Measurements from ENCODE around the gene F10.
"Not testable (repeated sequence)": the region's sequence is repeated elsewhere in the genome, so short reads cannot be mapped to it uniquely, and the experiment has no call there.

F10 gene

GRCh38 chr13:113102727-113103126, 19.9 kb upstream of the F10 start:
- no peak for DNase-seq

GRCh38 chr13:113103646-113104045, 19.0 kb upstream of the F10 start:
- no peak for DNase-seq

- no peak for DNase-seq
Observed at GRCh38 chr13:113105032-113105920, 17.3 kb upstream of the F10 start, which contains the start of gene F7. TSS of gene F7 (plus strand) at chr13:113105791. CDS start at chr13:113105842, 51 bp downstream.

- no peak for DNase-seq
Observed at GRCh38 chr13:113105921-113106452, 16.6 kb upstream of the F10 start.

- no peak for DNase-seq
Observed at GRCh38 chr13:113106711-113107351, 15.8 kb upstream of the F10 start.

- DNase-seq = not testable (repeated sequence)
Observed at GRCh38 chr13:113108521-113108920, 14.1 kb upstream of the F10 start.

- no peak for DNase-seq
Observed at GRCh38 chr13:113109151-113110047, 13.2 kb upstream of the F10 start.

- DNase-seq = no peak
Observed at GRCh38 chr13:113110048-113110851, 12.3 kb upstream of the F10 start.

- DNase-seq = no peak
Observed at GRCh38 chr13:113110852-113111315, 11.7 kb upstream of the F10 start.

GRCh38 chr13:113111821-113112220, 10.8 kb upstream of the F10 start:
- DNase-seq = not testable (repeated sequence)

GRCh38 chr13:113112475-113112874, 10.1 kb upstream of the F10 start:
- DNase-seq = not testable (repeated sequence)

- no peak for DNase-seq
Observed at GRCh38 chr13:113112893-113113845, 9.4 kb upstream of the F10 start.

GRCh38 chr13:113113846-113114271, 8.7 kb upstream of the F10 start:
- DNase-seq = no peak

GRCh38 chr13:113114511-113115362, 7.9 kb upstream of the F10 start:
- no peak for DNase-seq

- DNase-seq = no peak
Observed at GRCh38 chr13:113115363-113116205, 7.0 kb upstream of the F10 start.

GRCh38 chr13:113116206-113116800, 6.3 kb upstream of the F10 start:
- DNase-seq = no peak

- DNase-seq = no peak
Observed at GRCh38 chr13:113116871-113117271, 5.7 kb upstream of the F10 start.

GRCh38 chr13:113117335-113117872, 5.2 kb upstream of the F10 start:
- DNase-seq = peak; percentile 9
